Measurements from ENCODE around the gene OTOS. TPM values are rescaled to one million over a fixed set of nuclear protein-coding genes. Genes with fewer than 3 reads are reported as not detected.

OTOS gene
- total RNA-seq, 4 donors from 2014 or later: not detected

GRCh38 chr2:240146627-240147278, 6.3 kb upstream of the OTOS start:
- no peaks in the 10 kb centered on the region for H3K9me3 ChIP-seq
- no peak for TF ChIP-seq CTCF (IDR thresholded peaks at IDR 0.05)
- TF ChIP-seq EP300 (IDR thresholded peaks at IDR 0.05): no peak
- no peak for TF ChIP-seq POLR2AphosphoS5 (IDR thresholded peaks at IDR 0.05)
- TF ChIP-seq POLR2A (IDR thresholded peaks at IDR 0.05): no peak
- H3K27ac ChIP-seq: no peak overlapping the region
- WGBS: 68% methylated on average over 11 of the region's 12 CpGs
- H3K4me1 ChIP-seq: peaks cover 5% of the 10 kb centered on the region
- no peak for DNase-seq (ENCODE audit: low spot score in 2 of 2)
- no peaks in the 10 kb centered on the region for H3K36me3 ChIP-seq
- no peak overlapping the region for H3K4me3 ChIP-seq
- peaks cover 40% of the 10 kb centered on the region for H3K27me3 ChIP-seq

DNA sequence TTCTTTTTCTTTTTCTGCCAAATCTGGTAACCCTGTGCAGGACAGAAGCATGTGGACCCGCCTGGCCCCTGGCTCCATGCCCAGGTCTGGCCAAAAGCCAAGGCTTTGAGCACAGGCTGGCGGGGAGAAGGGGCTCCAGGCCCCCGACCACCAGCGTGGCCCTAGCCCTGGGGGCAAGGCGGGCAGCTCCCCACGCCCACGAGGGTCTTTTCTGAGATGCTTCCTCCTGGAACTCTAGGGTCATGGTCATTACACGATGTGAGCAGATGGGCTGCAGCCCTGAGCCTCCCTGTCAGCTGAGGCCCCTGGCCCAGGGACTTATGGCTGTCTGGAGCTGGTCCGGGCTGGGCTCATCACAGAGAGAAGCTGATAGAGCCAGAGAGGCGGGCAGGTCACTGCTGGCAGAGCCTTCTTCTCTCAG, 5.7 kb upstream of the OTOS start:
- 26% methylated on average over 2 of the region's 10 CpGs for WGBS
- H3K27me3 ChIP-seq: peaks cover 34% of the 10 kb centered on the region
- no peak for TF ChIP-seq POLR2AphosphoS5 (IDR thresholded peaks at IDR 0.05)
- TF ChIP-seq POLR2A (IDR thresholded peaks at IDR 0.05): no peak
- TF ChIP-seq EP300 (IDR thresholded peaks at IDR 0.05): no peak
- no peak for TF ChIP-seq CTCF (IDR thresholded peaks at IDR 0.05)

DNA sequence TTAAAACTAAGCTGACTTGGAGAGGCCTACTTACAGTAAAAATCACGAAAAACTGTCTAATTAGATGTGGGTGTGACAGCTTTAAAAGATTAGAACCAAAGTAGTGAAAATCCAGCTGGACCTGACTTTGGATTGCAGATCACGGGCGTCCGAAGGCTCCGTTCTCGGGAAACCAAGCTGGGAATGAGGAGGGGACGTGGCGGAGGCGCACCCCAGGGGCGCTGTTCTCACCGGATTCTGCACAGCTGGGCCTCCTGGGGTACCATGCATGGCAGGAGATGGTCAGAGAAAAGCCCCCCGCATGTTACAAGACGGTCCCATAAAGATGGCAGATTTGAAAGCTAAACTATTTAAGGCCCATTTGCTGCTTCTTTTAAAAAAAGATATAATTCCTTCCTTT, 5.0 kb upstream of the OTOS start:
- 72% methylated on average over 13 of the region's 13 CpGs for WGBS
- H3K27me3 ChIP-seq: peaks cover 27% of the 10 kb centered on the region

More for the DNA sequence above, 5.7 kb upstream of the OTOS start:
- Histone ChIP-seq H3K4me3 (no peak overlapping the region), H3K4me1 (peaks cover 5% of the 10 kb centered on the region), H3K36me3 (no peaks in the 10 kb centered on the region), H3K27ac (no peak overlapping the region), H3K9me3 (no peaks in the 10 kb centered on the region)
- DNase-seq (ENCODE audit: low spot score in 2 of 2): no peak

GRCh38 chr2:240144649-240145261, 4.3 kb upstream of the OTOS start:
- no peak overlapping the region for H3K4me3 ChIP-seq
- H3K36me3 ChIP-seq: no peaks in the 10 kb centered on the region
- peaks cover 20% of the 10 kb centered on the region for H3K27me3 ChIP-seq
- WGBS: 89% methylated on average over 17 of the region's 20 CpGs
- no peak for DNase-seq (ENCODE audit: low spot score in 2 of 2)
- peaks cover 5% of the 10 kb centered on the region for H3K4me1 ChIP-seq
- no peak overlapping the region for H3K27ac ChIP-seq
- H3K9me3 ChIP-seq: no peaks in the 10 kb centered on the region
- TF ChIP-seq EP300 (IDR thresholded peaks at IDR 0.05) (no peak), POLR2A (IDR thresholded peaks at IDR 0.05) (no peak), POLR2AphosphoS5 (IDR thresholded peaks at IDR 0.05) (no peak), CTCF (IDR thresholded peaks at IDR 0.05) (no peak)

More for the DNA sequence above, 5.0 kb upstream of the OTOS start:
- DNase-seq (ENCODE audit: low spot score in 2 of 2): no peak
- no peaks in the 10 kb centered on the region for H3K36me3 ChIP-seq
- no peak overlapping the region for H3K4me3 ChIP-seq
- peaks cover 5% of the 10 kb centered on the region for H3K4me1 ChIP-seq
- no peaks in the 10 kb centered on the region for H3K9me3 ChIP-seq
- no peak for TF ChIP-seq POLR2A (IDR thresholded peaks at IDR 0.05)
- TF ChIP-seq POLR2AphosphoS5 (IDR thresholded peaks at IDR 0.05): no peak
- no peak for TF ChIP-seq EP300 (IDR thresholded peaks at IDR 0.05)
- TF ChIP-seq CTCF (IDR thresholded peaks at IDR 0.05): no peak
- no peak overlapping the region for H3K27ac ChIP-seq

DNA sequence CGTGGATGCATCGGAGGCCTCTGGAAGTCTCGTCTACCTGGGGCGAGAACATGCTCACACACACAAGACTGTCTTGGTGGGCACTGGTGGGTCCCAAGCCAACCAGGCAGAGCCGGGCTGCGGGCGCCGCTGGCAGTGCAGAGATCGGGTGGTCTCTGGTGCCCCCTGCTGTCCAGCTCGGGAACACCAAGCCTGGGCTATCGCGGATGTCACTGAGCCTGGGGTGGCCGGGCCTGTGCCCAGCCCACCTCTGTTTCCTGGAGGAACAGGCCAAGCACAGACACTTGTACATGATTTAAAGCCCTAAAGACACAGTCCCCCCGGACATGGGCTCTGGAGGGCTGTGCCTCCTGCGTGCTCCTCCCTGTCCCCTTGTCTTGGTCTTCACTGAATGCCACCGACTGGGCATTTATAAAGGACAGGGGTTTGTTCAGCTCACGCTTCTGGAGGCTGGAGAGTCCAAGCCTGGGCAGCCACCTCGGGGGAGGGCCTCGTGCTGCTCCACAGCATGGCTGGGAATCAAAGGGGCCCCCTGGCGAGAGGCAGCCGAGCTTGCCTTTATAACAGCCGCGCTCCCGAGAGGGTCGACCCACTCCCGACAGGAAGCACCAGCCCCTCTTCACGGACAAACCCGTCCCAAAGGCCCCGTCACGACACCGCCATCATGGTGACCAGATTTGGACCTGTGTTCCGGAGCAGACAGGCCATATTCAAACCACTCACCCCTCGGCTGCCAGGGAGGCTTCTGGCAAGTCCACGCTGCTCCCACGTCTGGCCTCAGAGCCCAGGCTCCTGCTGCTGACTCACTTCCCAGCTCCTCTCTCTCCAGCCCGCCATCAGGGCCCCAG, 3.6 kb upstream of the OTOS start:
- 49% methylated on average over 13 of the region's 36 CpGs for WGBS
- H3K27me3 ChIP-seq: peaks cover 13% of the 10 kb centered on the region
- no peak for DNase-seq (ENCODE audit: low spot score in 2 of 2)

More for the DNA sequence above, 3.6 kb upstream of the OTOS start:
- H3K36me3 ChIP-seq: no peaks in the 10 kb centered on the region
- no peak overlapping the region for H3K4me3 ChIP-seq
- H3K4me1 ChIP-seq: peaks cover 5% of the 10 kb centered on the region
- TF ChIP-seq CTCF (IDR thresholded peaks at IDR 0.05) (peak; percentile 82 to 89), EP300 (IDR thresholded peaks at IDR 0.05) (no peak), POLR2A (IDR thresholded peaks at IDR 0.05) (no peak), POLR2AphosphoS5 (IDR thresholded peaks at IDR 0.05) (no peak)
- no peak overlapping the region for H3K27ac ChIP-seq
- no peaks in the 10 kb centered on the region for H3K9me3 ChIP-seq
